Dedifferentiated amniotic fluid mesenchymal stem cell (primary cell): ENCODE measurements around the gene HNRNPUL2.

Experiments
- DNase-seq: peaks from one replicate; pipeline ENCODE4 v3.0.0-alpha.2; 2016; ENCODE audit errors: extremely low spot score

HNRNPUL2 gene

DNA sequence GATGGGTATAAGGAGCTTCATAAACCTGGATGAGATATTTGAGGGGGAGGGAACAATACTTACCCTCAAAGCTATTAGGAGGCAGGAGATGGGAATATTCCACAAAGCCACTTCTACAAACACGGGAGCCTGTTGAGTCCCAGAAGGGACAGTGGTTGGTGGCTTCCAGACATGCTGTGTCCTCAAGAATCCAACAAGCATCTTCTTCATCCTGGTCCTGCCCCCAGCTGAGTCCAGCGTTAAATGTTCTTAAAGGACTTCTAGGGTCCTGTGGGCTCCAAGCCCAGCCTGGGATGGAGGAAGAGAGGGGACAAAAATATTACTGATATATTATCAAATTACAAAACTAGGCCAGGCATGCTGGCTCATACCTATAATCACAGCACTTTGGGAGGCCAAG, 59.8 kb downstream of the HNRNPUL2 start:
- no peak for DNase-seq

DNA sequence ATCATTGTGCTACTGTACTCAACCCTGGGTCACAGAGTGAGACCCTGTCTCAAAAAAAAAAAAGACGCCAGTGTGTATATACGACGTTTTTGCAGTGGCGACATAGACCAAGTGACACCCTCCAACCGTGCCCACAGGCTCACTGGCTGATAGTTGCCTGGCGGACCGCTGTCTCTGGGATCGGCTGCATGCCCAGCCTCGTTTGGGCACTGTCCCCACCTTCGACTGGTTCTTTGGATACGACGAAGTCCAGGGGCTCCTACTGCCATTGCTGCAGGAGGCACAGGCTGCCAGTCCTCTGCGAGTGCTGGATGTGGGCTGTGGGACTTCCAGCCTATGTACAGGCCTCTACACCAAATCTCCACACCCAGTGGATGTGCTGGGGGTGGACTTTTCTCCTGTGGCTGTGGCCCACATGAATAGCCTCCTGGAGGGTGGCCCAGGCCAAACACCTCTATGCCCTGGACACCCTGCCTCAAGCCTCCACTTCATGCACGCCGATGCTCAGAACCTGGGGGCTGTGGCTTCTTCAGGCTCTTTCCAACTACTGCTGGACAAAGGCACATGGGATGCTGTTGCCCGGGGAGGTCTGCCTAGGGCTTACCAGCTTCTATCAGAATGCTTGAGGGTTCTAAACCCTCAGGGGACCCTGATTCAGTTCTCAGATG, 60.9 kb downstream of the HNRNPUL2 start:
- no peak for DNase-seq

DNA sequence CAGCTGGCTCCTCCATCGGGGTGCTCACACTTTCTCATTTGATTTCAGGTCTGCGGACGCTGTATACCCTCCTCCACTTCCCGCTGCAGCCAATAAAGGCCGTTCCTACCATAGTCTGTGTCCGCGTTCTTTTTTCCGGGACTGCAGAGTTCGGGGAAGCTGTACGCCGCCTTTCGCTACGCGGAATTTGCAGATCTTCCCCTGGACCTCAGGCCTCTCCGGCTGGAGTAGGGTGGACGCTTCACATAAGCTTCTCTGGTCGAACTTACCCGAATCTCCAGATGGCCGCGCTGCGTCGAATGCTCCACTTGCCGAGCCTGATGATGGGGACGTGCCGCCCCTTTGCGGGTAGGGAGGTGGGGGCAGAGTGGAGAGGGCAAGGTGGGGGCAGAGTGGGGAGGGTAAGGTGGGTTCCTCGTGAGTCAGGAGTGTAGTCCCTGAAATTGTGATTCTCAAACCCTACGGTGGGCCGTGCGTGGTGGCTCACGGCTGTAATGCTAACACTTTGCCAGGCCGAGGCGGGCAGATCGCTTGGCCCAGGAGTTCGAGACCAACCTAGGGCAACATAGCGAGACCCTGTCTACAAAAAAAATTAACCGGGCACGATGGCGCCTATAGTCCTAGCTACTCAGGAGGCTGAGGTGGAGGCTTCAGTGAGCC, 61.5 kb downstream of the HNRNPUL2 start:
- DNase-seq, result peak; percentile 45

DNA sequence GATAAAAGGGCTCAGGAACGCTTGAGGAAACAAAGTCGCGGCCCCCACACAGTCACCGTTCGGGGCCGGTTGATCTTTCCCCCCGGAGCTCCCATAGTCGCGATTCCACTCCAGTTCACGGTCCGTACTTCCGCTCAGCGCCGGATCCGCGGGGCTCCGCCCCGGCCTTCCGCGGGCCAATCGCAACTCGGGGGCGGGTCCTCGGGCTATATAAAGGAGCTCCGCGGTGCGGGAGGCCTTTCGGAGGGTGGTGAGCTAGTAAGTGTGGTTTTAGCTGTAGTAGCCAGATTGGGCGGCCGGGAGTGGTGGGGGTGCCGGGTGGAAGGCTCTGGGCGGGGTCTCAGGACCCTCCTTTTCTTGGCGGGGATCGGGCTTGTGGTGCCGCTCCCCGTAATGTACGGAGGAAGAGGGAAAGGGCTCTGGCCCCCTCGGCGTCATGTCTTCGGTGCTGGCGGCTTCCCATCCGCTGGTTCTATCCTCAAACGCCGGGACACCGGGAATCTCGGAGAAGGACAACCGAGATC, 62.1 kb downstream of the HNRNPUL2 start, which contains the start of the genes C11orf98 and CSKMT:
C11orf98 (minus strand) TSS at position 136 of the 524 bp plus-strand sequence; CDS start at position 95, 41 bp downstream.
CSKMT (plus strand) TSS at position 238 of the 524 bp plus-strand sequence. CDS start 568 bp downstream, outside the sequence.
- peak; percentile 92 for DNase-seq

DNA sequence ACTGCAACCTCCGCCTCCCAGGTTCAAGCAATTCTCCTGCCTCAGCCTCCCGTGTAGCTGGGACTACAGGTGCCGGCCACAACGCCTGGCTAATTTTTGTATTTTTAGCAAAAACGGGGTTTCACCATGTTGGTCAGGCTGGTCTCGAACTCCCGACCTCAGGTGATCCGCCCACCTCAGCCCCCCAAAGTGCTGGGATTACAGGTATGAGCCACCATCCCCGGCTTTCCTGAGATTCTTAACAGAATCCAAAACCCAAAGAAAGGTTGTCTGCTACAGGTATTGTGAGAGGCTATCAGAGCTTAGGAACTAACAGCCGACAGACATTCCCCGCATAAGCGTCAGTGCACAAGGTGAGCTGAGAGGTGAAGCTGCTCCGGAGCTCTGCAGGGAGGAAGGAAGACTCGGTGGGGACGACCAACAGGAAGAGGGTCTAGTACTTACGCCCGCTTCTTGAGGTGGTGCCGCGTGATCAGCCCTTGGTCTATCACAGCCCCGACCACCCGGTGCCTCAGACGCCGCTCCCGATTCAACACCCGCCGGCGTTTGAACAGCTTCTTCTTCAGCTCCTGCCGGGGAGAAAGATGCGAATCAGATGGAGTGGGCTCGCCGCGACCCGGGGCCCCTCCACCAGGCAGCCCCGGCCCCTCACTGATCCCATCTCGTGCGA, 62.7 kb downstream of the HNRNPUL2 start:
- no peak for DNase-seq
